HepG2 (cell line): Measurements from ENCODE around the gene PREP. TPM values are rescaled to one million over a fixed set of nuclear protein-coding genes. Genes with fewer than 3 reads are reported as not detected.

ENCODE experiments used
- ATAC-seq: fragments of 200-7000 bp; cut with Tn5 transposase; 3 replicates; pipeline ENCODE4 v1.9.1; 2020; ENCODE audit warnings: mild to moderate bottlenecking, moderate library complexity
- BruUV-seq: library from RNA; stranded (reverse); fragments of 400-500 nt; replicated peaks from 2 replicates; lab custom pipeline; 2021; lab: Mats Ljungman, UMichigan
- CTCF ChIA-PET: fragments of 300-600 bp; formaldehyde crosslinking; extraction: SDS; loops from one replicate; lab custom pipeline; 2021; ENCODE audit warnings: low total read pairs, inconsistent platforms, low intra/inter-chr PET ratio; lab: Yijun Ruan, JAX
- POLR2A ChIA-PET: fragments of 350-600 bp; sonication (Branson Sonifier 250); formaldehyde crosslinking; loops from one replicate; lab custom pipeline; 2020; ENCODE audit warnings: antibody characterized with exemption, inconsistent platforms; lab: Yijun Ruan, JAX
- DNase-seq: peaks from one replicate; pipeline ENCODE4 v3.0.0-alpha.2; 2015; ENCODE audit warnings: low spot score
- FAIRE-seq: peaks from 3 replicates; lab custom pipeline; 2011; peaks lifted over from hg19 to GRCh38; lab: Jason Lieb, UNC
- H2AFZ ChIP-seq: one replicate; pipeline ENCODE4 v1.6.1; 2011; ENCODE audit warnings: low read length, inconsistent platforms
- H3K27ac ChIP-seq: fragments of 300-600 bp; 3 replicates; pipeline ENCODE4 v1.8.0; 2011; ENCODE audit warnings: mixed run types, mild to moderate bottlenecking, mixed read lengths, low read length, inconsistent platforms; ENCODE audit not compliant: insufficient read depth; ENCODE audit errors: extremely low read length
- H3K27me3 ChIP-seq, 2 experiments: fragments of 200-600 bp in 1 of 2; 2 replicates in 1 of 2; 3 replicates in 1 of 2; pipeline versions ENCODE4 v1.6.0 to v1.8.0; 2011; ENCODE audit warnings: low read length in 2 of 2, mild to moderate bottlenecking in 2 of 2, moderate library complexity in 2 of 2, inconsistent platforms in 1 of 2; ENCODE audit not compliant: insufficient read depth in 2 of 2, control insufficient read depth in 1 of 2
- H3K36me3 ChIP-seq, 2 experiments: fragments of 200-600 bp in 1 of 2; replicated peaks in 1 of 2; 2 replicates in 1 of 2; 3 replicates in 1 of 2; pipeline versions ENCODE4 v1.5.1 to v1.8.0; 2011; ENCODE audit warnings: low read length in 2 of 2, inconsistent platforms in 1 of 2; ENCODE audit not compliant: insufficient read depth in 2 of 2, control insufficient read depth in 1 of 2
- H3K4me1 ChIP-seq: 2 replicates; pipeline ENCODE4 v1.5.1; 2012; ENCODE audit warnings: low read length, inconsistent platforms; ENCODE audit not compliant: insufficient read depth
- H3K4me2 ChIP-seq: 2 replicates; pipeline ENCODE4 v1.6.0; 2011; ENCODE audit warnings: low read depth, low read length, inconsistent platforms
- H3K4me3 ChIP-seq, 3 experiments: fragments of 200-600 bp in 1 of 3; sonication (generic), shearing (Covaris generic) in 1 of 3; replicated peaks in 1 of 3; 2 replicates each; pipeline ENCODE4 v1.5.1; 2011 to 2016; ENCODE audit warnings: low read length in 3 of 3, inconsistent platforms in 2 of 3, low read depth in 2 of 3, mild to moderate bottlenecking in 2 of 3, control low read depth in 1 of 3, mixed read lengths in 1 of 3; ENCODE audit not compliant: insufficient read depth in 1 of 3
- H3K79me2 ChIP-seq: one replicate; pipeline ENCODE4 v1.6.1; 2011; ENCODE audit warnings: low read length, inconsistent platforms; ENCODE audit not compliant: insufficient read depth
- H3K9ac ChIP-seq: 2 replicates; pipeline ENCODE4 v1.6.0; 2011; ENCODE audit warnings: mild to moderate bottlenecking, low read depth, low read length, inconsistent platforms; ENCODE audit not compliant: insufficient read depth
- H3K9me3 ChIP-seq: 2 replicates; pipeline ENCODE4 v1.5.1; 2012; ENCODE audit warnings: mild to moderate bottlenecking, low read length
- H4K20me1 ChIP-seq: 2 replicates; pipeline ENCODE4 v1.6.0; 2011; ENCODE audit warnings: inconsistent platforms, mild to moderate bottlenecking, low read length, moderate library complexity; ENCODE audit not compliant: insufficient read depth
- ATM ChIP-seq: fragments of 450-650 bp; IDR thresholded peaks from 2 replicates; pipeline ENCODE4 v1.7.1; 2017; ENCODE audit warnings: mild to moderate bottlenecking, borderline replicate concordance
- BHLHE40 ChIP-seq: IDR thresholded peaks from 2 replicates; pipeline ENCODE4 v1.6.1; 2011; ENCODE audit warnings: low read length, improper control_type of control experiment
- DMAP1 ChIP-seq: IDR thresholded peaks from 2 replicates; pipeline ENCODE4 v1.6.1; 2016
- EZH2 ChIP-seq: conservative IDR thresholded peaks from 2 replicates; pipeline ENCODE4 v1.6.1; 2012; ENCODE audit warnings: mild to moderate bottlenecking, low read depth, low read length, moderate library complexity
- GZF1 ChIP-seq: sonication (generic); formaldehyde crosslinking; IDR thresholded peaks from 2 replicates; pipeline ENCODE4 v1.5.1; 2020; ENCODE audit warnings: mild to moderate bottlenecking, missing genetic modification reagents
- ISL2 ChIP-seq: sonication (generic); formaldehyde crosslinking; IDR thresholded peaks from 2 replicates; pipeline ENCODE4 v1.5.0; 2020; ENCODE audit warnings: missing genetic modification reagents
- NR2F6 ChIP-seq, 2 experiments: IDR thresholded peaks; 2 replicates each; pipeline ENCODE4 v1.6.1; 2016; ENCODE audit warnings: antibody characterized with exemption in 1 of 2, mild to moderate bottlenecking in 1 of 2
- SMARCC2 ChIP-seq: fragments of 450-650 bp; IDR thresholded peaks from 2 replicates; pipeline ENCODE4 v1.6.1; 2017; ENCODE audit warnings: antibody characterized with exemption, mild to moderate bottlenecking
- ZNF274 ChIP-seq: sonication (generic); formaldehyde crosslinking; IDR thresholded peaks from 2 replicates; pipeline ENCODE4 v1.5.1; 2020; ENCODE audit warnings: mild to moderate bottlenecking, missing genetic modification reagents
- ZNF367 ChIP-seq: sonication (generic); formaldehyde crosslinking; IDR thresholded peaks from 2 replicates; pipeline ENCODE4 v1.4.0; 2020; ENCODE audit warnings: missing genetic modification reagents, borderline replicate concordance
- ZNF484 ChIP-seq: sonication (generic); formaldehyde crosslinking; IDR thresholded peaks from 2 replicates; pipeline ENCODE4 v1.5.1; 2020; ENCODE audit warnings: mild to moderate bottlenecking, low read depth, missing genetic modification reagents, borderline replicate concordance
- ZNF629 ChIP-seq: sonication (generic); formaldehyde crosslinking; conservative IDR thresholded peaks from 2 replicates; pipeline ENCODE4 v1.5.0; 2020; ENCODE audit warnings: missing genetic modification reagents
- WGBS: methylation state at CpG from one replicate; pipeline ENCODE4 v1.1.6; 2017; ENCODE audit warnings: low lambda C conversion rate; 5-methylcytosine and 5-hydroxymethylcytosine counted together
- in situ Hi-C: cut with HindIII; loops from 2 replicates; pipeline ENCODE4 v1.10.0; 2017; ENCODE audit warnings: low pct_unique_long_range_greater_than_20kb; ENCODE audit not compliant: extremely low pct_ligation_motif_present
- intact Hi-C: fragments of 100-400 bp; cut with micrococcal nuclease; formaldehyde crosslinking; loops from one replicate; pipeline ENCODE4 v1.10.0; 2022; ENCODE audit not compliant: unreplicated experiment
- polyA plus RNA-seq, 8 experiments: library from polyadenylated mRNA; depleted of rRNA in 3 of 8; stranded (reverse) in 7 of 8; unstranded in 1 of 8; fragments of >200 nt; fragmentation: Illumina TruSeq in 4 of 8; extraction: Trizol in 4 of 8; gene quantifications; 2 replicates each; pipeline versions ENCODE4 v1.2.1 to v1.2.3, GENCODE V29; 2011 to 2016; ENCODE audit warnings: low read depth in 4 of 8, missing spikeins in 1 of 8, mixed read lengths in 1 of 8; ENCODE audit not compliant: insufficient read depth in 1 of 8
- total RNA-seq, 5 experiments: library from RNA; depleted of rRNA; stranded (reverse); fragments of >200 nt; fragmentation: Illumina TruSeq; extraction: Trizol; gene quantifications; 2 replicates each; pipeline ENCODE4 v1.2.3, GENCODE V29; 2016; ENCODE audit warnings: low read depth in 1 of 5
- TF ChIP-seq, protein P1 (sequence below): sonication (generic); formaldehyde crosslinking; IDR thresholded peaks from 2 replicates; pipeline ENCODE4 v1.9.0; 2021; ENCODE audit warnings: missing genetic modification reagents, borderline replicate concordance
- TF ChIP-seq, protein P2 (sequence below): fragments of 450-650 bp; IDR thresholded peaks from 2 replicates; pipeline ENCODE4 v1.6.1; 2016
- TF ChIP-seq, protein P3 (sequence below): sonication (generic); formaldehyde crosslinking; conservative IDR thresholded peaks from 2 replicates; pipeline ENCODE4 v1.4.0; 2020; ENCODE audit warnings: missing genetic modification reagents
- TF ChIP-seq, protein P4 (sequence below), 2 experiments: IDR thresholded peaks; 2 replicates each; pipeline ENCODE4 v1.6.1; 2011 to 2012; ENCODE audit warnings: low read length in 2 of 2, borderline replicate concordance in 1 of 2, low read depth in 1 of 2, mild to moderate bottlenecking in 1 of 2, moderate library complexity in 1 of 2

PREP gene
- total and polyA plus RNA-seq, 2 of the 13 experiments (the other 11 are each of a cell fraction or from before 2014, with no cell fraction given) = 12.6 to 15.9 TPM

DNA sequence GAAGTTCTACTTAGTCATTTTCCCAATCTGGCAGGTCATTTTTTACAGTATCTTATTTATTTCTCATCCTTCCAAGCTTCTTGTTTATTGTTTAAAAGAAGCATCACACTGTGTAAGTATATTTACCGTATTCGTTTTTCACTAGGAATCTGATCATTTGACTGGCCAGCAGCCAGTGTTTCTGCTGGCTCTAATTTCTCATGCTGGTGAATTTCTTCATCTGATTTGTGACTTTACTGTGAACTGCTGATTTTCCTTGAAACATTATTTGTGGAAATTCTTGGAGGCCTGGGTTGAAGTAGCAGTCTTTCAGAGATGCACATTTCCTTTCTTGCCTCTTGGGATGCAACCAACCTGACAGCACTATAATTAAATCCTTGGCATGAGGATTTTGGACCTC, 65.9 kb downstream of the PREP start (continued):
- TF ChIP-seq ZNF629 (no peak), BHLHE40 (no peak), ZNF274 (CRISPR knock-in tag) (no peak)

DNA sequence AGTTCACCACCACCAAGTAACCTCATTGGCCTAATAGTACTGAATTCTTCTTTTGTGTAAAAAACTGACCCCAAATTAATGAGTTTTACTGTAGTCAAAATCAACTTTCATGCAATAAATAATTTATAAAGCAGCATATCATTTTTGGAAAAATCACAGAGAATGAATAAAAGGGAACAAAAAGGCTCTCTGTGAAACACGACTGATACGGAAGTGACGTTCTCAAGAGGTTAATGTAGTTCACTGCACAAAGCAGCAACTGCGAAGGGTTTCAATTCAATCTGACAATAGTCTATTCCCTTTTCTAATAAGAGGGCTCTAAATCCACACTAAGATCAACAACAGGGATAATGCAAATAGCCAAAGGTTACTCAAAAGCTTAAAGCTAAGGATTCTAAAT, 70.3 kb downstream of the PREP start:
- Histone ChIP-seq H3K4me2 (no peak overlapping the region), H3K27me3 (no peaks in the 10 kb centered on the region), H4K20me1 (no peaks in the 10 kb centered on the region), H3K4me3 (no peak overlapping the region), H3K9ac (no peak overlapping the region), H3K36me3 (peaks cover 9 to 62% of the 10 kb centered on the region in 2 experiments; a peak in 4 of 5 replicates), H3K4me1 (no peaks in the 10 kb centered on the region), H3K9me3 (no peaks in the 10 kb centered on the region), H2AFZ (no peak overlapping the region), H3K27ac (no peak overlapping the region), H3K79me2 (no peaks in the 10 kb centered on the region)
- in situ Hi-C loops (no loop called here), intact Hi-C loops (no loop called here)
- CTCF ChIA-PET = no interaction called here
- FAIRE-seq (no peak), ATAC-seq (no peak), DNase-seq (no peak)
- POLR2A ChIA-PET = no interaction called here
- WGBS = 96% methylated on average over 4 of the region's 4 CpGs
- no TSS peak for BruUV-seq
- TF ChIP-seq EZH2 (no peak), ZNF484 (CRISPR knock-in tag) (no peak), ZNF367 (CRISPR knock-in tag) (no peak), NR2F6 (IDR thresholded peaks at IDR 0.05) (no peak), NR2F6 (CRISPR knock-in tag; IDR thresholded peaks at IDR 0.05) (no peak), GZF1 (CRISPR knock-in tag) (no peak), SMARCC2 (no peak), ATM (no peak), ISL2 (CRISPR knock-in tag) (no peak), DMAP1 (CRISPR knock-in tag) (no peak)
- TF ChIP-seq, protein P1, sequence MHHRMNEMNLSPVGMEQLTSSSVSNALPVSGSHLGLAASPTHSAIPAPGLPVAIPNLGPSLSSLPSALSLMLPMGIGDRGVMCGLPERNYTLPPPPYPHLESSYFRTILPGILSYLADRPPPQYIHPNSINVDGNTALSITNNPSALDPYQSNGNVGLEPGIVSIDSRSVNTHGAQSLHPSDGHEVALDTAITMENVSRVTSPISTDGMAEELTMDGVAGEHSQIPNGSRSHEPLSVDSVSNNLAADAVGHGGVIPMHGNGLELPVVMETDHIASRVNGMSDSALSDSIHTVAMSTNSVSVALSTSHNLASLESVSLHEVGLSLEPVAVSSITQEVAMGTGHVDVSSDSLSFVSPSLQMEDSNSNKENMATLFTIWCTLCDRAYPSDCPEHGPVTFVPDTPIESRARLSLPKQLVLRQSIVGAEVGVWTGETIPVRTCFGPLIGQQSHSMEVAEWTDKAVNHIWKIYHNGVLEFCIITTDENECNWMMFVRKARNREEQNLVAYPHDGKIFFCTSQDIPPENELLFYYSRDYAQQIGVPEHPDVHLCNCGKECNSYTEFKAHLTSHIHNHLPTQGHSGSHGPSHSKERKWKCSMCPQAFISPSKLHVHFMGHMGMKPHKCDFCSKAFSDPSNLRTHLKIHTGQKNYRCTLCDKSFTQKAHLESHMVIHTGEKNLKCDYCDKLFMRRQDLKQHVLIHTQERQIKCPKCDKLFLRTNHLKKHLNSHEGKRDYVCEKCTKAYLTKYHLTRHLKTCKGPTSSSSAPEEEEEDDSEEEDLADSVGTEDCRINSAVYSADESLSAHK (CRISPR knock-in tag) = no peak
- TF ChIP-seq, protein P2, sequence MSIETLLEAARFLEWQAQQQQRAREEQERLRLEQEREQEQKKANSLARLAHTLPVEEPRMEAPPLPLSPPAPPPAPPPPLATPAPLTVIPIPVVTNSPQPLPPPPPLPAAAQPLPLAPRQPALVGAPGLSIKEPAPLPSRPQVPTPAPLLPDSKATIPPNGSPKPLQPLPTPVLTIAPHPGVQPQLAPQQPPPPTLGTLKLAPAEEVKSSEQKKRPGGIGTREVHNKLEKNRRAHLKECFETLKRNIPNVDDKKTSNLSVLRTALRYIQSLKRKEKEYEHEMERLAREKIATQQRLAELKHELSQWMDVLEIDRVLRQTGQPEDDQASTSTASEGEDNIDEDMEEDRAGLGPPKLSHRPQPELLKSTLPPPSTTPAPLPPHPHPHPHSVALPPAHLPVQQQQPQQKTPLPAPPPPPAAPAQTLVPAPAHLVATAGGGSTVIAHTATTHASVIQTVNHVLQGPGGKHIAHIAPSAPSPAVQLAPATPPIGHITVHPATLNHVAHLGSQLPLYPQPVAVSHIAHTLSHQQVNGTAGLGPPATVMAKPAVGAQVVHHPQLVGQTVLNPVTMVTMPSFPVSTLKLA = no peak
- TF ChIP-seq, protein P3, sequence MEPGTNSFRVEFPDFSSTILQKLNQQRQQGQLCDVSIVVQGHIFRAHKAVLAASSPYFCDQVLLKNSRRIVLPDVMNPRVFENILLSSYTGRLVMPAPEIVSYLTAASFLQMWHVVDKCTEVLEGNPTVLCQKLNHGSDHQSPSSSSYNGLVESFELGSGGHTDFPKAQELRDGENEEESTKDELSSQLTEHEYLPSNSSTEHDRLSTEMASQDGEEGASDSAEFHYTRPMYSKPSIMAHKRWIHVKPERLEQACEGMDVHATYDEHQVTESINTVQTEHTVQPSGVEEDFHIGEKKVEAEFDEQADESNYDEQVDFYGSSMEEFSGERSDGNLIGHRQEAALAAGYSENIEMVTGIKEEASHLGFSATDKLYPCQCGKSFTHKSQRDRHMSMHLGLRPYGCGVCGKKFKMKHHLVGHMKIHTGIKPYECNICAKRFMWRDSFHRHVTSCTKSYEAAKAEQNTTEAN (CRISPR knock-in tag) = no peak
- TF ChIP-seq, protein P4, sequence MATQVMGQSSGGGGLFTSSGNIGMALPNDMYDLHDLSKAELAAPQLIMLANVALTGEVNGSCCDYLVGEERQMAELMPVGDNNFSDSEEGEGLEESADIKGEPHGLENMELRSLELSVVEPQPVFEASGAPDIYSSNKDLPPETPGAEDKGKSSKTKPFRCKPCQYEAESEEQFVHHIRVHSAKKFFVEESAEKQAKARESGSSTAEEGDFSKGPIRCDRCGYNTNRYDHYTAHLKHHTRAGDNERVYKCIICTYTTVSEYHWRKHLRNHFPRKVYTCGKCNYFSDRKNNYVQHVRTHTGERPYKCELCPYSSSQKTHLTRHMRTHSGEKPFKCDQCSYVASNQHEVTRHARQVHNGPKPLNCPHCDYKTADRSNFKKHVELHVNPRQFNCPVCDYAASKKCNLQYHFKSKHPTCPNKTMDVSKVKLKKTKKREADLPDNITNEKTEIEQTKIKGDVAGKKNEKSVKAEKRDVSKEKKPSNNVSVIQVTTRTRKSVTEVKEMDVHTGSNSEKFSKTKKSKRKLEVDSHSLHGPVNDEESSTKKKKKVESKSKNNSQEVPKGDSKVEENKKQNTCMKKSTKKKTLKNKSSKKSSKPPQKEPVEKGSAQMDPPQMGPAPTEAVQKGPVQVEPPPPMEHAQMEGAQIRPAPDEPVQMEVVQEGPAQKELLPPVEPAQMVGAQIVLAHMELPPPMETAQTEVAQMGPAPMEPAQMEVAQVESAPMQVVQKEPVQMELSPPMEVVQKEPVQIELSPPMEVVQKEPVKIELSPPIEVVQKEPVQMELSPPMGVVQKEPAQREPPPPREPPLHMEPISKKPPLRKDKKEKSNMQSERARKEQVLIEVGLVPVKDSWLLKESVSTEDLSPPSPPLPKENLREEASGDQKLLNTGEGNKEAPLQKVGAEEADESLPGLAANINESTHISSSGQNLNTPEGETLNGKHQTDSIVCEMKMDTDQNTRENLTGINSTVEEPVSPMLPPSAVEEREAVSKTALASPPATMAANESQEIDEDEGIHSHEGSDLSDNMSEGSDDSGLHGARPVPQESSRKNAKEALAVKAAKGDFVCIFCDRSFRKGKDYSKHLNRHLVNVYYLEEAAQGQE (IDR thresholded peaks at IDR 0.05; ENCODE audit: borderline replicate concordance in 1 of 2, low read depth in 1 of 2, low read length in 2 of 2) = no peak
